B cell (primary cell): ENCODE data around the gene KRTAP4-11. TPM values are rescaled to one million over a fixed set of nuclear protein-coding genes. Genes with fewer than 3 reads are reported as not detected.

Source experiments
- ATAC-seq: fragments of 200-7000 bp; cut with Tn5 transposase; one replicate; pipeline ENCODE4 v1.10.0; 2021; ENCODE audit warnings: low read depth, mild to moderate bottlenecking, moderate number of reproducible peaks, moderate library complexity
- CTCF ChIA-PET: fragments of 350-600 bp; sonication (Branson Sonifier 250); formaldehyde crosslinking; loops from one replicate; lab custom pipeline; 2021; ENCODE audit warnings: antibody characterized with exemption, inconsistent platforms; lab: Charles Lee
- POLR2A ChIA-PET: fragments of 350-600 bp; sonication (Branson Sonifier 250); formaldehyde crosslinking; loops from one replicate; lab custom pipeline; 2021; ENCODE audit warnings: antibody characterized with exemption; lab: Charles Lee
- DNase-seq: peaks from one replicate; pipeline ENCODE4 v3.0.0; 2013
- H2AFZ ChIP-seq: 2 replicates; pipeline ENCODE4 v1.6.1; 2012; ENCODE audit warnings: mild to moderate bottlenecking, low read depth, low read length; ENCODE audit not compliant: insufficient read depth, poor library complexity, severe bottlenecking
- H3K27ac ChIP-seq, 2 donors: 1 replicate in 1 of 2; 2 replicates in 1 of 2; pipeline ENCODE4 v1.5.1; 2012 to 2013; ENCODE audit warnings: low read length in 2 of 2, mild to moderate bottlenecking in 2 of 2, moderate library complexity in 1 of 2
- H3K27me3 ChIP-seq, 4 experiments: fragments of 200-600 bp in 1 of 4; sonication (generic) in 1 of 4; replicated peaks in 1 of 4; 1 replicate in 2 of 4; 2 replicates in 2 of 4; pipeline versions ENCODE4 v1.6.1 to v1.7.0; 2013 to 2016; ENCODE audit warnings: low read length in 3 of 4, mild to moderate bottlenecking in 2 of 4, mixed read lengths in 1 of 4, moderate library complexity in 1 of 4; ENCODE audit not compliant: insufficient read depth in 4 of 4, control insufficient read depth in 3 of 4; ENCODE audit errors: control extremely low read depth in 1 of 4
- H3K36me3 ChIP-seq, 2 experiments: replicated peaks in 1 of 2; 1 replicate in 1 of 2; 2 replicates in 1 of 2; pipeline versions ENCODE4 v1.6.1 to v1.7.1; 2013; ENCODE audit warnings: low read length in 1 of 2; ENCODE audit not compliant: insufficient read depth in 2 of 2, control insufficient read depth in 1 of 2; ENCODE audit errors: control extremely low read depth in 1 of 2, extremely low read depth in 1 of 2
- H3K4me1 ChIP-seq, 2 donors: fragments of 200-600 bp in 1 of 2; sonication (generic) in 1 of 2; 1 replicate in 1 of 2; 2 replicates in 1 of 2; pipeline versions ENCODE4 v1.5.1 to v1.6.1; 2013 to 2017; ENCODE audit warnings: low read length in 2 of 2; ENCODE audit not compliant: control insufficient read depth in 2 of 2, insufficient read depth in 2 of 2
- H3K4me2 ChIP-seq: replicated peaks from 2 replicates; pipeline ENCODE3; 2012; ENCODE audit warnings: mild to moderate bottlenecking, low read depth, low read length; ENCODE audit not compliant: poor library complexity, severe bottlenecking
- H3K4me3 ChIP-seq, 5 experiments: fragments of 200-600 bp in 1 of 5; sonication (generic) in 1 of 5; 1 replicate in 3 of 5; 2 replicates in 2 of 5; pipeline versions ENCODE4 v1.5.1 to v1.7.0; 2011 to 2016; ENCODE audit warnings: low read length in 4 of 5, mild to moderate bottlenecking in 4 of 5, low read depth in 2 of 5, control low read depth in 1 of 5, moderate library complexity in 1 of 5; ENCODE audit not compliant: insufficient read depth in 1 of 5; ENCODE audit errors: control extremely low read depth in 1 of 5, extremely low read depth in 1 of 5
- H3K79me2 ChIP-seq: fragments of 200-600 bp; sonication (generic); one replicate; pipeline ENCODE4 v1.6.0; 2016; ENCODE audit warnings: low read length; ENCODE audit not compliant: control insufficient read depth, insufficient read depth
- H3K9ac ChIP-seq: fragments of 200-600 bp; sonication (generic); 2 replicates; pipeline ENCODE4 v1.6.1; 2017; ENCODE audit warnings: mild to moderate bottlenecking, low read length, moderate library complexity
- H3K9me3 ChIP-seq, 3 donors: one replicate each; pipeline versions ENCODE4 v1.6.1 to v1.7.1; 2013; ENCODE audit warnings: low read length in 2 of 3; ENCODE audit not compliant: control insufficient read depth in 2 of 3, insufficient read depth in 1 of 3; ENCODE audit errors: control extremely low read depth in 1 of 3
- H4K20me1 ChIP-seq: 2 replicates; pipeline ENCODE4 v1.6.0; 2012; ENCODE audit warnings: mild to moderate bottlenecking, low read length; ENCODE audit not compliant: insufficient read depth, control insufficient read depth, poor library complexity, severe bottlenecking
- H3K27ac Mint-ChIP-seq: one replicate; pipeline ENCODE4 v1.8.0; 2021; ENCODE audit warnings: mixed read lengths
- H3K27me3 Mint-ChIP-seq: one replicate; pipeline ENCODE4 v1.8.0; 2021; ENCODE audit warnings: mixed read lengths
- H3K4me1 Mint-ChIP-seq: one replicate; pipeline ENCODE4 v1.8.0; 2021; ENCODE audit warnings: mixed read lengths
- H3K4me3 Mint-ChIP-seq: one replicate; pipeline ENCODE4 v1.8.0; 2021; ENCODE audit warnings: mixed read lengths
- H3K9me3 Mint-ChIP-seq: one replicate; pipeline ENCODE4 v1.8.0; 2022; ENCODE audit warnings: mixed read lengths; ENCODE audit not compliant: insufficient read depth
- CTCF ChIP-seq: fragments of 200-600 bp; IDR thresholded peaks from one replicate; pipeline ENCODE4 v1.8.0; 2022; ENCODE audit warnings: antibody characterized with exemption, mild to moderate bottlenecking
- EZH2 ChIP-seq: IDR thresholded peaks from 2 replicates; pipeline ENCODE4 v1.6.1; 2012; ENCODE audit warnings: borderline replicate concordance, low read depth, mild to moderate bottlenecking, moderate library complexity, low read length; ENCODE audit not compliant: insufficient read depth, poor library complexity, severe bottlenecking
- WGBS: methylation state at CpG from one replicate; pipeline ENCODE4 v1.1.5; 2013; ENCODE audit warnings: missing lambda C conversion rate; ENCODE audit not compliant: insufficient coverage; 5-methylcytosine and 5-hydroxymethylcytosine counted together
- intact Hi-C: fragments of 100-400 bp; cut with micrococcal nuclease; formaldehyde crosslinking; loops from one replicate; pipeline ENCODE4 v1.10.0; 2022
- polyA plus RNA-seq: library from polyadenylated mRNA; depleted of rRNA; stranded (reverse); fragments of >200 nt; gene quantifications from 2 replicates; pipeline ENCODE4 v1.2.3, GENCODE V29; 2012
- total RNA-seq, 2 donors: library from RNA; stranded (reverse); fragments of 120-200 nt in 1 of 2; gene quantifications; 1 replicate in 1 of 2; 2 replicates in 1 of 2; pipeline versions ENCODE4 v1.2.3 to v1.2.4, GENCODE V29; 2013 to 2022

KRTAP4-11 gene
- total and polyA plus RNA-seq, 2 donors (not counting 1 experiment from before 2014, with no cell fraction given), result not detected

GRCh38 chr17:41118721-41119120 is 548 bp upstream of the KRTAP4-11 start:
- H3K9me3 Mint-ChIP-seq, result no peaks in the 10 kb centered on the region
- no peak for TF ChIP-seq EZH2
- no peak for TF ChIP-seq CTCF
- intact Hi-C loops, result loop anchor here (5.0 kb wide), 1 partner anchor 59 kb away; the partner anchor contains the start of gene KRTAP4-2
- CTCF ChIA-PET, result no interaction called here
- no peak for DNase-seq
- Histone ChIP-seq H3K27me3 (no peaks in the 10 kb centered on the region), H4K20me1 (no peaks in the 10 kb centered on the region), H3K27ac (peak overlapping the region in 1 of 2 donors; percentile 20), H3K79me2 (no peaks in the 10 kb centered on the region), H3K36me3 (no peaks in the 10 kb centered on the region), H3K4me2 (no peak overlapping the region), H3K4me3 (no peak overlapping the region), H3K9ac (no peak overlapping the region), H3K4me1 (peaks cover 56 to 71% of the 10 kb centered on the region in 2 donors), H3K9me3 (peaks cover 0 to 13% (median 7%) of the 10 kb centered on the region in 3 donors), H2AFZ (no peak overlapping the region)
- no peak overlapping the region for H3K4me3 Mint-ChIP-seq
- peaks cover 8% of the 10 kb centered on the region for H3K27me3 Mint-ChIP-seq
- ATAC-seq, result no peak
- H3K4me1 Mint-ChIP-seq, result peaks cover 40% of the 10 kb centered on the region
- POLR2A ChIA-PET, result no interaction called here
- no peak overlapping the region for H3K27ac Mint-ChIP-seq
- no CpG with 5 or more reads among the region's 4 CpGs for WGBS

GRCh38 chr17:41116297-41116696 is 1.9 kb downstream of the KRTAP4-11 start:
- peaks cover 34% of the 10 kb centered on the region for H3K4me1 Mint-ChIP-seq
- peaks cover 0 to 2% of the 10 kb centered on the region in 2 experiments for H3K36me3 ChIP-seq
- H3K27ac ChIP-seq, result peak overlapping the region; percentile 67 to 76
- H4K20me1 ChIP-seq, result no peaks in the 10 kb centered on the region
- peaks cover 0 to 8% (median 8%) of the 10 kb centered on the region in 3 donors for H3K9me3 ChIP-seq
- ChIA-PET POLR2A (no interaction called here), CTCF (interaction anchor here (0.9 to 1.6 kb wide), 2 partner anchors 9 to 192 kb away, joined by 3 to 5 read pairs; no protein-coding TSS in a partner anchor)
- H3K4me1 ChIP-seq, result peaks cover 47 to 55% of the 10 kb centered on the region in 2 donors
- H3K9me3 Mint-ChIP-seq, result no peaks in the 10 kb centered on the region
- H3K4me3 Mint-ChIP-seq, result peak overlapping the region; percentile 3
- DNase-seq (peak; percentile 86), ATAC-seq (peak; percentile 71)
- no CpG with 5 or more reads among the region's 5 CpGs for WGBS
- H3K27ac Mint-ChIP-seq, result peak overlapping the region; percentile 69
- peaks cover 3% of the 10 kb centered on the region for H3K27me3 Mint-ChIP-seq
- intact Hi-C loops, result loop anchor here (5.0 kb wide), 1 partner anchor 61 kb away; the partner anchor contains the start of gene KRTAP4-2
- H3K27me3 ChIP-seq, result no peaks in the 10 kb centered on the region
- no peak for TF ChIP-seq EZH2
- TF ChIP-seq CTCF, result no peak
- no peak overlapping the region for H3K4me3 ChIP-seq
- no peak overlapping the region for H2AFZ ChIP-seq
- H3K9ac ChIP-seq, result no peak overlapping the region
- peak overlapping the region; percentile 13 for H3K4me2 ChIP-seq
- peaks cover 3% of the 10 kb centered on the region for H3K79me2 ChIP-seq
